HepG2 (cell line): ENCODE results near the gene ABCA2. TPM values are rescaled to one million over a fixed set of nuclear protein-coding genes. Genes with fewer than 3 reads are reported as not detected.
A peak's percentile ranks its signal among the peaks of the same experiment; 100 is the strongest.

Source experiments
- ATAC-seq: fragments of 200-7000 bp; cut with Tn5 transposase; 3 replicates; pipeline ENCODE4 v1.9.1; 2020; ENCODE audit warnings: mild to moderate bottlenecking, moderate library complexity
- BruUV-seq: library from RNA; stranded (reverse); fragments of 400-500 nt; replicated peaks from 2 replicates; lab custom pipeline; 2021; lab: Mats Ljungman, UMichigan
- CTCF ChIA-PET: fragments of 300-600 bp; formaldehyde crosslinking; extraction: SDS; loops from one replicate; lab custom pipeline; 2021; ENCODE audit warnings: low total read pairs, inconsistent platforms, low intra/inter-chr PET ratio; lab: Yijun Ruan, JAX
- POLR2A ChIA-PET: fragments of 350-600 bp; sonication (Branson Sonifier 250); formaldehyde crosslinking; loops from one replicate; lab custom pipeline; 2020; ENCODE audit warnings: antibody characterized with exemption, inconsistent platforms; lab: Yijun Ruan, JAX
- DNase-seq: peaks from one replicate; pipeline ENCODE4 v3.0.0-alpha.2; 2015; ENCODE audit warnings: low spot score
- FAIRE-seq: peaks from 3 replicates; lab custom pipeline; 2011; peaks lifted over from hg19 to GRCh38; lab: Jason Lieb, UNC
- H2AFZ ChIP-seq: one replicate; pipeline ENCODE4 v1.6.1; 2011; ENCODE audit warnings: low read length, inconsistent platforms
- H3K27ac ChIP-seq: fragments of 300-600 bp; 3 replicates; pipeline ENCODE4 v1.8.0; 2011; ENCODE audit warnings: mixed run types, mild to moderate bottlenecking, mixed read lengths, low read length, inconsistent platforms; ENCODE audit not compliant: insufficient read depth; ENCODE audit errors: extremely low read length
- H3K27me3 ChIP-seq, 2 experiments: fragments of 200-600 bp in 1 of 2; 2 replicates in 1 of 2; 3 replicates in 1 of 2; pipeline versions ENCODE4 v1.6.0 to v1.8.0; 2011; ENCODE audit warnings: low read length in 2 of 2, mild to moderate bottlenecking in 2 of 2, moderate library complexity in 2 of 2, inconsistent platforms in 1 of 2; ENCODE audit not compliant: insufficient read depth in 2 of 2, control insufficient read depth in 1 of 2
- H3K36me3 ChIP-seq, 2 experiments: fragments of 200-600 bp in 1 of 2; replicated peaks in 1 of 2; 2 replicates in 1 of 2; 3 replicates in 1 of 2; pipeline versions ENCODE4 v1.5.1 to v1.8.0; 2011; ENCODE audit warnings: low read length in 2 of 2, inconsistent platforms in 1 of 2; ENCODE audit not compliant: insufficient read depth in 2 of 2, control insufficient read depth in 1 of 2
- H3K4me1 ChIP-seq: 2 replicates; pipeline ENCODE4 v1.5.1; 2012; ENCODE audit warnings: low read length, inconsistent platforms; ENCODE audit not compliant: insufficient read depth
- H3K4me2 ChIP-seq: 2 replicates; pipeline ENCODE4 v1.6.0; 2011; ENCODE audit warnings: low read depth, low read length, inconsistent platforms
- H3K4me3 ChIP-seq, 3 experiments: fragments of 200-600 bp in 1 of 3; sonication (generic), shearing (Covaris generic) in 1 of 3; replicated peaks in 1 of 3; 2 replicates each; pipeline ENCODE4 v1.5.1; 2011 to 2016; ENCODE audit warnings: low read length in 3 of 3, inconsistent platforms in 2 of 3, low read depth in 2 of 3, mild to moderate bottlenecking in 2 of 3, control low read depth in 1 of 3, mixed read lengths in 1 of 3; ENCODE audit not compliant: insufficient read depth in 1 of 3
- H3K79me2 ChIP-seq: one replicate; pipeline ENCODE4 v1.6.1; 2011; ENCODE audit warnings: low read length, inconsistent platforms; ENCODE audit not compliant: insufficient read depth
- H3K9ac ChIP-seq: 2 replicates; pipeline ENCODE4 v1.6.0; 2011; ENCODE audit warnings: mild to moderate bottlenecking, low read depth, low read length, inconsistent platforms; ENCODE audit not compliant: insufficient read depth
- H3K9me3 ChIP-seq: 2 replicates; pipeline ENCODE4 v1.5.1; 2012; ENCODE audit warnings: mild to moderate bottlenecking, low read length
- H4K20me1 ChIP-seq: 2 replicates; pipeline ENCODE4 v1.6.0; 2011; ENCODE audit warnings: inconsistent platforms, mild to moderate bottlenecking, low read length, moderate library complexity; ENCODE audit not compliant: insufficient read depth
- E2F1 ChIP-seq: sonication (generic); formaldehyde crosslinking; IDR thresholded peaks from 2 replicates; pipeline ENCODE4 v1.5.0; 2020; ENCODE audit warnings: missing genetic modification reagents
- GPN1 ChIP-seq: sonication (generic); formaldehyde crosslinking; IDR thresholded peaks from 2 replicates; pipeline ENCODE4 v1.5.1; 2020; ENCODE audit warnings: missing genetic modification reagents, borderline replicate concordance
- GZF1 ChIP-seq: sonication (generic); formaldehyde crosslinking; IDR thresholded peaks from 2 replicates; pipeline ENCODE4 v1.5.1; 2020; ENCODE audit warnings: mild to moderate bottlenecking, missing genetic modification reagents
- HOXA7 ChIP-seq: sonication (generic); formaldehyde crosslinking; IDR thresholded peaks from 2 replicates; pipeline ENCODE4 v1.8.1; 2022; ENCODE audit warnings: mild to moderate bottlenecking, missing genetic modification reagents, moderate library complexity
- KLF16 ChIP-seq, 2 experiments: sonication (generic) in 1 of 2; formaldehyde crosslinking in 1 of 2; IDR thresholded peaks; 2 replicates each; pipeline versions ENCODE4 v1.6.1 to v1.8.0; 2016 to 2023; ENCODE audit warnings: missing genetic modification reagents in 2 of 2, missing compliant biosample characterization in 1 of 2
- KMT2B ChIP-seq: IDR thresholded peaks from 2 replicates; pipeline ENCODE4 v1.6.1; 2016; ENCODE audit warnings: missing genetic modification reagents, missing compliant biosample characterization
- MTERF4 ChIP-seq: sonication (generic); formaldehyde crosslinking; IDR thresholded peaks from 2 replicates; pipeline ENCODE4 v1.8.0; 2023; ENCODE audit warnings: mild to moderate bottlenecking, missing genetic modification reagents
- PHB2 ChIP-seq: fragments of 450-650 bp; IDR thresholded peaks from 2 replicates; pipeline ENCODE4 v1.6.1; 2018; ENCODE audit not compliant: partially characterized antibody
- SOX13 ChIP-seq, 3 experiments: fragments of 450-650 bp in 1 of 3; sonication (generic) in 1 of 3; formaldehyde crosslinking in 1 of 3; IDR thresholded peaks in 2 of 3; conservative IDR thresholded peaks in 1 of 3; 2 replicates each; pipeline versions ENCODE4 v1.5.0 to v1.6.1; 2016 to 2020; ENCODE audit warnings: antibody characterized with exemption in 1 of 3, mild to moderate bottlenecking in 1 of 3, missing compliant biosample characterization in 1 of 3, missing genetic modification reagents in 1 of 3, moderate library complexity in 1 of 3
- SRSF1 ChIP-seq: fragments of 200-400 bp; formaldehyde crosslinking; optimal IDR thresholded peaks from 2 replicates; pipeline ENCODE3; 2017; ENCODE audit warnings: mild to moderate bottlenecking, low read depth, low read length, moderate library complexity
- ZFAT ChIP-seq: sonication (generic); formaldehyde crosslinking; conservative IDR thresholded peaks from 2 replicates; pipeline ENCODE4 v1.8.1; 2023; ENCODE audit warnings: missing genetic modification reagents, inconsistent platforms
- ZFP1 ChIP-seq: IDR thresholded peaks from 2 replicates; pipeline ENCODE4 v1.6.1; 2016
- ZFX ChIP-seq: sonication (generic); formaldehyde crosslinking; IDR thresholded peaks from 2 replicates; pipeline ENCODE4 v1.4.0; 2020; ENCODE audit warnings: mild to moderate bottlenecking, low read depth, missing genetic modification reagents, moderate library complexity
- ZMAT3 ChIP-seq: sonication (generic); formaldehyde crosslinking; conservative IDR thresholded peaks from 2 replicates; pipeline ENCODE4 v1.7.0; 2021; ENCODE audit warnings: missing genetic modification reagents
- ZNF207 ChIP-seq: fragments of 450-650 bp; IDR thresholded peaks from 2 replicates; pipeline ENCODE4 v1.6.1; 2016; ENCODE audit warnings: antibody characterized with exemption, borderline replicate concordance
- ZNF251 ChIP-seq: sonication (generic); formaldehyde crosslinking; IDR thresholded peaks from 2 replicates; pipeline ENCODE4 v1.9.0; 2021; ENCODE audit warnings: mild to moderate bottlenecking, missing genetic modification reagents
- ZNF264 ChIP-seq: sonication (generic); formaldehyde crosslinking; IDR thresholded peaks from 2 replicates; pipeline ENCODE4 v1.4.0; 2020; ENCODE audit warnings: missing genetic modification reagents
- WGBS: methylation state at CpG from one replicate; pipeline ENCODE4 v1.1.6; 2017; ENCODE audit warnings: low lambda C conversion rate; 5-methylcytosine and 5-hydroxymethylcytosine counted together
- in situ Hi-C: cut with HindIII; loops from 2 replicates; pipeline ENCODE4 v1.10.0; 2017; ENCODE audit warnings: low pct_unique_long_range_greater_than_20kb; ENCODE audit not compliant: extremely low pct_ligation_motif_present
- intact Hi-C: fragments of 100-400 bp; cut with micrococcal nuclease; formaldehyde crosslinking; loops from one replicate; pipeline ENCODE4 v1.10.0; 2022; ENCODE audit not compliant: unreplicated experiment
- polyA plus RNA-seq, 8 experiments: library from polyadenylated mRNA; depleted of rRNA in 3 of 8; stranded (reverse) in 7 of 8; unstranded in 1 of 8; fragments of >200 nt; fragmentation: Illumina TruSeq in 4 of 8; extraction: Trizol in 4 of 8; gene quantifications; 2 replicates each; pipeline versions ENCODE4 v1.2.1 to v1.2.3, GENCODE V29; 2011 to 2016; ENCODE audit warnings: low read depth in 4 of 8, missing spikeins in 1 of 8, mixed read lengths in 1 of 8; ENCODE audit not compliant: insufficient read depth in 1 of 8
- total RNA-seq, 5 experiments: library from RNA; depleted of rRNA; stranded (reverse); fragments of >200 nt; fragmentation: Illumina TruSeq; extraction: Trizol; gene quantifications; 2 replicates each; pipeline ENCODE4 v1.2.3, GENCODE V29; 2016; ENCODE audit warnings: low read depth in 1 of 5
- TF ChIP-seq, protein P1 (sequence below): sonication (generic); formaldehyde crosslinking; IDR thresholded peaks from 2 replicates; pipeline ENCODE4 v1.4.0; 2020; ENCODE audit warnings: missing genetic modification reagents, mild to moderate bottlenecking, borderline replicate concordance
- TF ChIP-seq, protein P2 (sequence below): IDR thresholded peaks from 2 replicates; pipeline ENCODE4 v1.6.1; 2016; ENCODE audit warnings: missing compliant biosample characterization, missing genetic modification reagents, borderline replicate concordance

ABCA2 gene
- total and polyA plus RNA-seq, 2 of the 13 experiments (the other 11 are each of a cell fraction or from before 2014, with no cell fraction given): 2.9 to 19.2 TPM

- Histone ChIP-seq H3K36me3 (peaks cover 3 to 16% of the 10 kb centered on the region in 2 experiments; a peak in 2 of 5 replicates), H3K9ac (no peak overlapping the region), H3K27me3 (no peaks in the 10 kb centered on the region; a peak in 1 of 5 replicates), H4K20me1 (peaks cover 3% of the 10 kb centered on the region; the same call in 1 of the 2 replicates), H3K9me3 (no peaks in the 10 kb centered on the region), H3K4me3 (no peak overlapping the region), H3K4me1 (peaks cover 25% of the 10 kb centered on the region), H2AFZ (no peak overlapping the region), H3K4me2 (no peak overlapping the region), H3K79me2 (peaks cover 8% of the 10 kb centered on the region), H3K27ac (no peak overlapping the region)
- in situ Hi-C loops: no loop called here
- CTCF ChIA-PET: interaction anchor here (1.0 to 1.3 kb wide), 3 partner anchors 10 to 18 kb away, joined by 3 to 16 read pairs (median 11); partner anchors contain the start of genes ENTPD2 and NPDC1
- FAIRE-seq (peak; percentile 4), DNase-seq (peak; percentile 41), ATAC-seq (peak; percentile 33)
- whole genome bisulfite sequencing: 96% methylated on average over 17 of the region's 55 CpGs
- BruUV-seq: no TSS peak
- POLR2A ChIA-PET: interaction anchor here (1.0 to 1.1 kb wide), 3 partner anchors 9 to 22 kb away, joined by 3 to 15 read pairs (median 6); partner anchors contain the start of genes ENTPD2 and MAN1B1
- intact Hi-C loops: no loop called here
- TF ChIP-seq ZMAT3 (CRISPR knock-in tag): no peak
- TF ChIP-seq, protein P1, sequence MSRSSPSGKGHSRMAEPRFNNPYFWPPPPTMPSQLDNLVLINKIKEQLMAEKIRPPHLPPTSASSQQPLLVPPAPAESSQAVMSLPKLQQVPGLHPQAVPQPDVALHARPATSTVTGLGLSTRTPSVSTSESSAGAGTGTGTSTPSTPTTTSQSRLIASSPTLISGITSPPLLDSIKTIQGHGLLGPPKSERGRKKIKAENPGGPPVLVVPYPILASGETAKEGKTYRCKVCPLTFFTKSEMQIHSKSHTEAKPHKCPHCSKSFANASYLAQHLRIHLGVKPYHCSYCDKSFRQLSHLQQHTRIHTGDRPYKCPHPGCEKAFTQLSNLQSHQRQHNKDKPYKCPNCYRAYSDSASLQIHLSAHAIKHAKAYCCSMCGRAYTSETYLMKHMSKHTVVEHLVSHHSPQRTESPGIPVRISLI (CRISPR knock-in tag): no peak
- TF ChIP-seq PHB2: no peak
- TF ChIP-seq ZNF251 (CRISPR knock-in tag): no peak
- TF ChIP-seq ZNF207: no peak
- TF ChIP-seq SOX13 (IDR thresholded peaks at IDR 0.05): no peak
- no peak for TF ChIP-seq SOX13 (CRISPR knock-in tag; conservative IDR thresholded peaks at IDR 0.05 in 1 of 2, IDR thresholded peaks at IDR 0.05 in 1 of 2)
- TF ChIP-seq ZNF264 (CRISPR knock-in tag): no peak
- TF ChIP-seq ZFAT (CRISPR knock-in tag): no peak
- TF ChIP-seq HOXA7 (CRISPR knock-in tag): no peak
- TF ChIP-seq KMT2B: no peak
- TF ChIP-seq GPN1 (CRISPR knock-in tag): no peak
- TF ChIP-seq KLF16 (CRISPR knock-in tag; IDR thresholded peaks at IDR 0.05): 0 out of 4 replicates have a peak, but pooled peaks of 1 of the 2 experiments have one; percentile 26
- TF ChIP-seq E2F1 (CRISPR knock-in tag): 0 out of 2 replicates have a peak, but pooled peaks have one; percentile 24
- TF ChIP-seq GZF1 (CRISPR knock-in tag): no peak
- peak; percentile 41; the same call in 1 of the 2 replicates for TF ChIP-seq ZFX
- no peak for TF ChIP-seq SRSF1
- no peak for TF ChIP-seq MTERF4
- TF ChIP-seq, protein P2, sequence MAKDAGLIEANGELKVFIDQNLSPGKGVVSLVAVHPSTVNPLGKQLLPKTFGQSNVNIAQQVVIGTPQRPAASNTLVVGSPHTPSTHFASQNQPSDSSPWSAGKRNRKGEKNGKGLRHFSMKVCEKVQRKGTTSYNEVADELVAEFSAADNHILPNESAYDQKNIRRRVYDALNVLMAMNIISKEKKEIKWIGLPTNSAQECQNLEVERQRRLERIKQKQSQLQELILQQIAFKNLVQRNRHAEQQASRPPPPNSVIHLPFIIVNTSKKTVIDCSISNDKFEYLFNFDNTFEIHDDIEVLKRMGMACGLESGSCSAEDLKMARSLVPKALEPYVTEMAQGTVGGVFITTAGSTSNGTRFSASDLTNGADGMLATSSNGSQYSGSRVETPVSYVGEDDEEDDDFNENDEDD (CRISPR knock-in tag): peak; percentile 88
- TF ChIP-seq ZFP1 (CRISPR knock-in tag): no peak
Observed at GRCh38 chr9:137064027-137064879, 36.2 kb upstream of the ABCA2 start.
